ENCODE data around the gene SCP2.

Gene SCP2

GRCh38 chr1:53043271-53043670, 116.2 kb downstream of the SCP2 start:
- Histone ChIP-seq H3K4me3 (replicated peaks; ENCODE audit: insufficient read depth, low read length) (no peak overlapping the region), H3K27me3 (ENCODE audit: insufficient read depth, poor library complexity, severe bottlenecking) (no peaks in the 10 kb centered on the region), H3K27ac (replicated peaks) (no peak overlapping the region)
- no peak for DNase-seq (ENCODE audit: low read depth in 1 of 2, low spot score in 1 of 2)
- TF ChIP-seq POLR2AphosphoS5 (IDR thresholded peaks at IDR 0.05; ENCODE audit: low read depth) (no peak), REST (IDR thresholded peaks at IDR 0.05; ENCODE audit: insufficient replicate concordance, low read depth) (no peak), SPI1 (IDR thresholded peaks at IDR 0.05; ENCODE audit: borderline replicate concordance, low read depth) (no peak), GABPA (IDR thresholded peaks at IDR 0.05; ENCODE audit: low read depth) (no peak), CTCF (IDR thresholded peaks at IDR 0.05; ENCODE audit: insufficient read depth, low read length) (no peak)

GRCh38 chr1:53044926-53045325, 117.8 kb downstream of the SCP2 start:
- Histone ChIP-seq H3K27me3 (ENCODE audit: insufficient read depth, poor library complexity, severe bottlenecking) (no peaks in the 10 kb centered on the region), H3K27ac (replicated peaks) (no peak overlapping the region), H3K4me3 (replicated peaks; ENCODE audit: insufficient read depth, low read length) (no peak overlapping the region)
- no peak for TF ChIP-seq GABPA (IDR thresholded peaks at IDR 0.05; ENCODE audit: low read depth)
- no peak for TF ChIP-seq POLR2AphosphoS5 (IDR thresholded peaks at IDR 0.05; ENCODE audit: low read depth)
- no peak for TF ChIP-seq SPI1 (IDR thresholded peaks at IDR 0.05; ENCODE audit: borderline replicate concordance, low read depth)
- no peak for TF ChIP-seq REST (IDR thresholded peaks at IDR 0.05; ENCODE audit: insufficient replicate concordance, low read depth)
- TF ChIP-seq CTCF (IDR thresholded peaks at IDR 0.05; ENCODE audit: insufficient read depth, low read length) = no peak
- DNase-seq (ENCODE audit: low read depth in 1 of 2, low spot score in 1 of 2) = no peak

GRCh38 chr1:53046930-53047329, 119.9 kb downstream of the SCP2 start:
- no peak for DNase-seq (ENCODE audit: low read depth in 1 of 2, low spot score in 1 of 2)
- TF ChIP-seq REST (IDR thresholded peaks at IDR 0.05; ENCODE audit: insufficient replicate concordance, low read depth) (no peak), CTCF (IDR thresholded peaks at IDR 0.05; ENCODE audit: insufficient read depth, low read length) (no peak), POLR2AphosphoS5 (IDR thresholded peaks at IDR 0.05; ENCODE audit: low read depth) (no peak), GABPA (IDR thresholded peaks at IDR 0.05; ENCODE audit: low read depth) (no peak), SPI1 (IDR thresholded peaks at IDR 0.05; ENCODE audit: borderline replicate concordance, low read depth) (no peak)
- Histone ChIP-seq H3K4me3 (replicated peaks; ENCODE audit: insufficient read depth, low read length) (no peak overlapping the region), H3K27ac (replicated peaks) (no peak overlapping the region), H3K27me3 (ENCODE audit: insufficient read depth, poor library complexity, severe bottlenecking) (no peaks in the 10 kb centered on the region)

All from HL-60 (cell line).